Adipocyte (in vitro differentiated cells): Measurements from ENCODE around the gene ZFP91.

Source experiments
- DNase-seq: peaks from one replicate; pipeline ENCODE4 v3.0.0-alpha.2; 2015; ENCODE audit warnings: low read depth
- H3K27me3 ChIP-seq: replicated peaks from 2 replicates; pipeline ENCODE4 v1.7.0; 2013; ENCODE audit warnings: mild to moderate bottlenecking, low read length, moderate library complexity; ENCODE audit not compliant: control insufficient read depth, insufficient read depth
- H3K36me3 ChIP-seq: 2 replicates; pipeline ENCODE4 v1.7.0; 2013; ENCODE audit warnings: low read length, mild to moderate bottlenecking, moderate library complexity; ENCODE audit not compliant: control insufficient read depth, insufficient read depth, severe bottlenecking
- H3K4me1 ChIP-seq: 2 replicates; pipeline ENCODE4 v1.7.0; 2013; ENCODE audit warnings: mild to moderate bottlenecking, low read length, moderate library complexity; ENCODE audit not compliant: control insufficient read depth, insufficient read depth
- H3K4me3 ChIP-seq: 2 replicates; pipeline ENCODE4 v1.7.0; 2013; ENCODE audit warnings: mild to moderate bottlenecking, low read length, moderate library complexity
- H3K9ac ChIP-seq: 2 replicates; pipeline ENCODE4 v1.7.0; 2013; ENCODE audit warnings: mild to moderate bottlenecking, low read length, moderate library complexity
- H3K9me3 ChIP-seq: 2 replicates; pipeline ENCODE4 v1.7.0; 2013; ENCODE audit warnings: mild to moderate bottlenecking, low read length, moderate library complexity; ENCODE audit not compliant: control insufficient read depth

The ZFP91 gene

DNA sequence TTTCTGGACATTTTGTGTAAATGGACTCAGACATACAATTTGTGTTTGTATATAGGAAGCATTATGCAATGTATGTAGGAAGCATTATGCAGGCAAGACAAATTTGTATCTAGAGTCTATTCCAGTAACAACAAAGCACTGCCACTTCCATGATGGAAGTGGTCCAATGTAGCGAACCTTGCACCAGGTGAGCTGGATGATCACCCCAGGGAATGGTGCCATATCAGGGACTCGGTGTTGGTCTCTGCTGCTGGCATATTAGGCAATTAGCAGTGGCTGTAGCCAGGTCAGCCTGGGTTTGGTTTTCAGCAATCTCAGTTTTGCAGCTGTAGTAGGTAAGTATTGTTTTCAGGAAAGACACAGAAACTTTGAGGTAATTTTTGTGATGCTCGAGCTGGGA is 12.8 kb downstream of the ZFP91 start:
- Histone ChIP-seq H3K4me1 (no peaks in the 10 kb centered on the region), H3K9me3 (no peaks in the 10 kb centered on the region), H3K9ac (no peak overlapping the region), H3K27me3 (no peaks in the 10 kb centered on the region), H3K36me3 (peaks cover 27% of the 10 kb centered on the region), H3K4me3 (no peak overlapping the region)
- no peak for DNase-seq

DNA sequence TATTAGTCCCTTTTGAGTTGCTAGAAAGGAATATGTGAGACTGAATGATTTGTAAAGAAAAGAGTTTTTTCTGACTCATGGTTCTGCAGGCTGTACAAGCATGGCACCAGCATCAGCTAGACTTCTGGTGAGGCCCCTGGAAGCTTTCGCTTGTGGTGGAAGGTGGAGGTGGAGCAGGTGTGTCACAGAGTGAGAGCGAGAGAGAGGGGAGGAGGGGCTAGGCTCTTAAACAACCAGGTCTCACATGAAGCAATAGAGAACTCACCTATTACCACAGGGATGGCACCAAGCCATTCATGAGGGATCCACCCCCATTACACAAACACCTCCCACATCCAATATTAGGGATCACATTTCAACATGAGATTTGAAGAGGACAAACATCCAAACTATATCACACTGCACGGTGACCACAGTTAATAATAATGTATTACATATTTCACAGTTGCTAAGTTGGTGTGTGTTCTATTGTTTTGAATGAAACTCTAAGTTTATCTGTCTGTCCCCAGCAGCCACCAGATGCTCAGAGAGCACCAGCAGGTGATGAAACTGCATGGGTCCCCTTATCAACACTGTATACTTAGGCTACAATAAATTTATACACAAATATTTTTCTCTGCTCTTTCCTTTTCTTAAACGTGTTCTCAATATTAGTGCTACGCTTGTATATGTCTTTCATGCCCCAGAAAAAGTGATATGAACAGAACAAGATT is 14.1 kb downstream of the ZFP91 start:
- H3K9ac ChIP-seq: no peak overlapping the region
- H3K4me1 ChIP-seq: no peaks in the 10 kb centered on the region
- no peak overlapping the region for H3K4me3 ChIP-seq
- no peaks in the 10 kb centered on the region for H3K27me3 ChIP-seq
- peaks cover 27% of the 10 kb centered on the region for H3K36me3 ChIP-seq
- no peak for DNase-seq
- H3K9me3 ChIP-seq: no peaks in the 10 kb centered on the region

DNA sequence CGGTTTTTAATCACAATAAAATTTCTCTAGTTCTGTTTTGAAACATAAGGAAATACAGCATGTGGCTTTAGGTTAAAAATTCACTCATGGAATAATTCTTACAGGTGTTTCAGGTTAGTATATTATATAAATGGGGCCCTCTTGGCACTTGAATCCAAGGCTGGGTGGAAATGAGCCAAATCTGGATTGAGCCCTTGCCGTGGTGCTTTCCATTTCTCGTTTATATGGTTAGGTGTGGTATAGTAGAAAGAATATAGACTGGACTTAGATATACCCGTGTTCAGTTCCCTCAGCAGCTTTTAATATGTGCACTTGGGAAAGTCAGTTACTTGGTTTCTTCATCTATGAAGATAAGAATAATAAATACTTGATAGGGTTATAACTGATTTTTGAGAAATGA is 16.0 kb downstream of the ZFP91 start:
- no peak overlapping the region for H3K9ac ChIP-seq
- no peaks in the 10 kb centered on the region for H3K4me1 ChIP-seq
- peaks cover 17% of the 10 kb centered on the region for H3K36me3 ChIP-seq
- no peak for DNase-seq
- H3K9me3 ChIP-seq: no peaks in the 10 kb centered on the region
- no peak overlapping the region for H3K4me3 ChIP-seq
- no peaks in the 10 kb centered on the region for H3K27me3 ChIP-seq

DNA sequence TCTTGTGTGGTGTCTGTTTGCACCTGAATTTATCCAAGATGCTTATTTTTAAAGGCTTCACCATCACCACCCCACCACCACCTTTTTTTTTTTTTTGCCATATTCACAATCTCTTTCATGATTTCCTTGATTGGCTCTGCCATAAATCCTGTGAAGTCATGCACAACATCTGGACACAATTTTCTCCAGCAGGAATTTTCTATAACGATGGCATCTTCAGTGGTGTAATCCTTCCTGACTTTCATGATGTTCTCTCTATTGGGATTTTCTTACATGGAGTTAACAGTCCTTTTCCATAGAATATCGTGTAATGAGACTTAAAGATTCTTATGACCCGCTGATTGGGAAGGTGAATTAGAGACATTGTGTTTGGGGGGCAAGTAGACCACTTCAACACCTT is 17.8 kb downstream of the ZFP91 start:
- no peaks in the 10 kb centered on the region for H3K4me1 ChIP-seq
- H3K36me3 ChIP-seq: peaks cover 12% of the 10 kb centered on the region
- H3K9me3 ChIP-seq: no peaks in the 10 kb centered on the region
- H3K9ac ChIP-seq: no peak overlapping the region
- H3K27me3 ChIP-seq: no peaks in the 10 kb centered on the region
- DNase-seq: no peak
- no peak overlapping the region for H3K4me3 ChIP-seq

DNA sequence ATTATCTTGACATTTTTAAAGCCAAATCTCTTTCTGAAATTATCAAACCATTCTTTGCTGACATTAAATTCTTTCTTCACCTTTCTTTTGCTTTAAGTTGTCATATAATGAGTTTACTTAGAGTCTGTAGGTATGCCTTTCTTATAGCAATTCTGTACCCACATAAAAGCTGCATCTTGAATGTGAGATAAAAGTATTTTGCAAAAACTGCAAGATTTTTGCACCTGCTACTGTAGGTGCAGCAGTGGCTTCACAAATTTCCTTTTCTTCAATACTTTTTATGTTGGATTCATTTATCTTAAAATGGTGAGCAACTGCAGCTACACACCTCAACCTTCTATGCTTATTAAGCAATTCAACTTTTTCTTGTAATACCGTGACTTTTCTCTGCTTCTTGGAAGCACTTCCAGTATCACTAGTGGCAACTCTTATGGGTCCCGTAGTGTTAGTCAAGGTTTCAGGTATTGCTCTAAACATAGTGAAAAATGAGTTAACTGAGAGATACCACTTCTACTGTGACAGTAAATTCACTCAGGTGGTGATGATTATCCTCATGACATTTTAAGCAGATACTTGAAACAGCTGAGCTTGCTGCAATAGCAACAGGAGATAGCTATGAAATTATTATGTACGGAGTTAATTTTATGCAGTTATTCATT is 18.8 kb downstream of the ZFP91 start:
- Histone ChIP-seq H3K36me3 (peaks cover 8% of the 10 kb centered on the region), H3K9ac (no peak overlapping the region), H3K4me3 (no peak overlapping the region), H3K9me3 (no peaks in the 10 kb centered on the region), H3K4me1 (no peaks in the 10 kb centered on the region), H3K27me3 (no peaks in the 10 kb centered on the region)
- no peak for DNase-seq

DNA sequence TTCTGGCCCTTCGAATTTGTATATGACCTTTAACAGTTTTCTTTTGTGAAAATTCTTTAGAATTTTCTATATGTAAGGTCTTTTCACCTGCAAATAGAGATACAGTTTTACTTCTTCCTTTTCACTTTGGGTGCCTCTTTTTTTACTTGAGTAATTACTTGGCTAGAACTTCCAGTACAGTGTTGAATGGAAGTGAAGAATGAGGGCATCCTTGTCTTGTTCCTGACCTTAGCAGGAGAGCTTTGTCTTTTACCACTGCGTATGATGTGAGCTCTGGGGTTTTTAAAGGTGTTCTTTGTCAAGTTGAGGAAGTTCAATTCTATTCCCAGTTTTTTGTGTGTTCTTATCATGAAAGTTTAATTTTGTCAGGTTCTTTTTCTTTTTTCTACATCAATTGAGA is 21.6 kb downstream of the ZFP91 start:
- Histone ChIP-seq H3K9me3 (no peaks in the 10 kb centered on the region), H3K4me3 (no peak overlapping the region), H3K36me3 (no peaks in the 10 kb centered on the region), H3K27me3 (no peaks in the 10 kb centered on the region), H3K9ac (no peak overlapping the region), H3K4me1 (no peaks in the 10 kb centered on the region)
- DNase-seq: no peak

DNA sequence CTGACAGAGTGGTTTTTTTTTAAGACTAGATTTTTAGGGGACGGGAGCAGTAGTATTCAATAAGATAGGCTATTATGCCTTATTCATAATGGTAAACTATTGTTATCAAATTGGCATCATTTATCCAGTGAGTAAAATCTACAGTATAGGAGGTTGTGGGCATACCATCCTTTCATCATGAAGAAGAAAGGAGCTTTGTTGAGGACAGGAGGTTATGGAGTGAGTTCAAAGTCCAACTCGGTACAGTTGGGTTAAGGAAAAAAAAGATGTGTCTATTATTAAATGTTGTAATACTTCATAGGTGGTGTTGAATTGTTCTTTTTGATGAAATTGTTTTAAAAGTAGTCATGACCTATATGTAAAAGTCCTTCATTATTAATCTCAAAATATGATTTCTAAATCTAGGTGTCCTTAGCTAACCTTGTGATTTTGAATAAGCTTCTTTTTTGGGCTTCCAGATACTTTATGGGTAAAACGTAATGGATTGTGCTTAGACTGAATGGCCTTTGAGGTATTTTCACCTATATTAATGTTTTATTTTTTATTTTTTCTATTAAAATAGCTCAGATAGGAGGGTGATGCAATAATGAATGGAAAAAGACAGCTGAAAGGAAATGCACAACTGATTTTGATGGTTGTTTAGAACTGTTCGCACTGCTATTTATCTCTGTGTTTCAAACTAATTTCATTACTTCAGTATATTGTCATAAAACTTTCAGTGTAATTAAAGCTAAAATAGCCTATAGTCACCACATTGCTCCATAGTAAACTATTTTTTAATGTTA is 28.3 kb downstream of the ZFP91 start:
- Histone ChIP-seq H3K4me3 (no peak overlapping the region), H3K9ac (no peak overlapping the region), H3K36me3 (peaks cover 25% of the 10 kb centered on the region), H3K9me3 (no peaks in the 10 kb centered on the region), H3K4me1 (peaks cover 4% of the 10 kb centered on the region), H3K27me3 (no peaks in the 10 kb centered on the region)
- DNase-seq: no peak

DNA sequence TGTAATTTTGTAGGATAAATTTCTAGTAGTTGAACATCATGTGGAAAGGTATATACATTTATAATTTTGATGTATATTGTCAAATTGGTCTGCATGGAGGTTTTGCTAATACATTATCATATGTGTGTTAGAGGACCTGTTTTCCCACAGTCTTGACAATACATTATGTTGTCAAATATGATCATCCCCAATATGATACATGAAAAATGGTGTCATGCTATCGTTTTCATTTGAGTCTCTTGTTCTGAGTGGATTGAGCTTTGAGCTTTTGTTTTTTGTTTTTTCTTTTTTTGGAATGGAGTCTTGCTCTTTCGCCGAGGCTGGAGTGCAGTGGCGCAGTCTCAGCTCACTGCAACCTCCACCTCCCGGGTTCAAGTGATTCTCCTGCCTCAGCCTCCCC is 29.5 kb downstream of the ZFP91 start:
- Histone ChIP-seq H3K4me1 (peaks cover 4% of the 10 kb centered on the region), H3K9me3 (no peaks in the 10 kb centered on the region), H3K9ac (no peak overlapping the region), H3K36me3 (peaks cover 37% of the 10 kb centered on the region), H3K27me3 (no peaks in the 10 kb centered on the region), H3K4me3 (no peak overlapping the region)
- DNase-seq: no peak

DNA sequence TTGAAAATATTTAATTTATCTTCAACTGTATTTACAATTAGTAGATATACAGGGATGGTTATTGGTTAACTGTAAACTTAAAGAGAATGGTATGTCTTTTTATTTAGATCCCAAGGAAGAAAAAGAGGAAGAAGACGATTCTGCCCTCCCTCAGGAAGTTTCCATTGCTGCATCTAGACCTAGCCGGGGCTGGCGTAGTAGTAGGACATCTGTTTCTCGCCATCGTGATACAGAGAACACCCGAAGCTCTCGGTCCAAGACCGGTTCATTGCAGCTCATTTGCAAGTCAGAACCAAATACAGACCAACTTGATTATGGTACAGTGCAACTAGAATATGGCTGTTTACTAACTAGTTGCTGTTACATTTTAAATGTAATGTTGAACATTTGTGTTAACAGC is 30.9 kb downstream of the ZFP91 start:
- H3K4me1 ChIP-seq: peaks cover 4% of the 10 kb centered on the region
- DNase-seq: no peak
- no peaks in the 10 kb centered on the region for H3K9me3 ChIP-seq
- peaks cover 51% of the 10 kb centered on the region for H3K36me3 ChIP-seq
- H3K4me3 ChIP-seq: no peak overlapping the region
- H3K9ac ChIP-seq: no peak overlapping the region
- H3K27me3 ChIP-seq: no peaks in the 10 kb centered on the region

DNA sequence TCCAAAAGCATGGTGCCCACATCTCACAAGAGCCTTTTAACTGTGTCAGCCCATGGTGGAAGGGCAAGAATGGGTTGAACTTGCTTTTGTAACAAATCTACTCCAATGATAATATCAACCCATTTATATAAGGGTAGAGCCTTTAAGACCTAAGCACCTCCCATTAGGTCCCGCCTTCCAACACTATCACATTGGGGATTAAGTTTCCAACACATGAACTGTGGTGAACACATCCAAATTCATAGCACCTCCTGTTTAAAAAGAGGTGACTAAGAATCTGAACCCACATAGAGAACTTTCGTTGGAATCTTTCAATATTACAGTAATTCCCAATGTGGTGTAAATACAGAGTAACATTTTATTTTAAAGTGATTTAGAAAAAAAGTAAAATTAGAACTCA is 34.4 kb downstream of the ZFP91 start:
- H3K9ac ChIP-seq: no peak overlapping the region
- H3K9me3 ChIP-seq: no peaks in the 10 kb centered on the region
- no peaks in the 10 kb centered on the region for H3K27me3 ChIP-seq
- no peak overlapping the region for H3K4me3 ChIP-seq
- H3K36me3 ChIP-seq: peaks cover 80% of the 10 kb centered on the region
- H3K4me1 ChIP-seq: peaks cover 19% of the 10 kb centered on the region
- DNase-seq: no peak

DNA sequence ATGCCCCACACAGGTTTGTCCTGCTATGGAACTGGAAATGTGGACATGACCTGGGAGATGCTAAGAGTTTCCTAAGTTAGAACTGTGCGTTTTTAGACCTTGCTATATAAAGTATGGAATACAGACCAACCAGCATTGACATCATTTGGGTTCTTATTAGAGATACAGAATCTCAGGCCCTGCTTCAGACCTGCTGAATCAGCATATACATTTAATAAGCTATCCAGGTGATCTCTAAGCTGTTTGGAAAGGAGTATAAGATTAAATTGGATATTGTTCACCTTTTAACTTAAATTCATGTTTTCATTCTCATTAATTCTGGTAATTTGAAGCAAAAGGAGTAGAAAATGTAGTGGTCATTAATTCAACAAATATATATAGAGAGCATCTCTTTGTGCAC is 36.7 kb downstream of the ZFP91 start:
- Histone ChIP-seq H3K36me3 (peaks cover 92% of the 10 kb centered on the region), H3K4me1 (peaks cover 40% of the 10 kb centered on the region), H3K9me3 (no peaks in the 10 kb centered on the region), H3K4me3 (no peak overlapping the region), H3K9ac (no peak overlapping the region), H3K27me3 (no peaks in the 10 kb centered on the region)
- DNase-seq: no peak
